HL-60/S4 (cell line): ENCODE measurements around the gene OR5A1.

Experiments used
- in situ Hi-C: fragments of 300-500 bp; cut with MboI; formaldehyde crosslinking; loops from 2 replicates; pipeline ENCODE4 v1.14.3; 2022; ENCODE audit warnings: low sequenced_read_pairs

OR5A1 gene

DNA sequence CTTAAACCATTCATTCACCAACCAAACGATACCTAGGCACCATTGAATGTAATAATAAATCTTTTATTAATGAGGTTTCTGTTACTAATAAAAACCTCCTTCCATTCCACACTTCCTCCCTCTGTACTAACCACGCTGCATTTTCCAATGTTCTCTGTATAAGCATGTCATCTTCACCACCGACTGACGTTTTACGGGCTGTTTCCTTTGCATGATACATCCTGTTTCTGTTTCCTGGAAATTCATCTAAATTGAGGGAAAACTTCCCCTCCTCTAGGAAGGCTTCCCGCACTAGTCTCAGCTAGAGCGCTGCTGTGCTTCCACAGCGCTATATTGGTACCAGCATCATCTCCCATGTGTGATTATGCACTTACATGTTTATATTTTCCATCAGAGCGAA is 38.9 kb downstream of the OR5A1 start:
- in situ Hi-C loops: no loop called here

DNA sequence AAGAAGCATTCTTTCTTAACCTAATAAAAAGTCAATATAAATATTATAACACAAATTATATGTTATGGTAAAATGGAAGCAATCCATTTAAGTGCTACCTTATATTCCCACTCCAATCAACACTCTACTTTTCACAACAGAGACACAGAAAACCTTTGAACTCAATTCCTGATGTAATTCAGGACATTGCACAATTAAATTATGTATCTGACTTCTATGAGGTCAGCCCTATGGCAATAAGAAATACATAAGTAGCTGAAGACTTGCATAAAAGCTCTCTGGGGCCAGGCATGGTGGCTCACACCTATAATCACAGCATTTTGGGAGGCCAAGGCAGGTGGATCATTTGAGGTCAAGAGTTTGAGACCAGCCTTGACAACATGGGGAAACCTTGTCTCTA is 43.6 kb downstream of the OR5A1 start:
- in situ Hi-C loops: no loop called here

DNA sequence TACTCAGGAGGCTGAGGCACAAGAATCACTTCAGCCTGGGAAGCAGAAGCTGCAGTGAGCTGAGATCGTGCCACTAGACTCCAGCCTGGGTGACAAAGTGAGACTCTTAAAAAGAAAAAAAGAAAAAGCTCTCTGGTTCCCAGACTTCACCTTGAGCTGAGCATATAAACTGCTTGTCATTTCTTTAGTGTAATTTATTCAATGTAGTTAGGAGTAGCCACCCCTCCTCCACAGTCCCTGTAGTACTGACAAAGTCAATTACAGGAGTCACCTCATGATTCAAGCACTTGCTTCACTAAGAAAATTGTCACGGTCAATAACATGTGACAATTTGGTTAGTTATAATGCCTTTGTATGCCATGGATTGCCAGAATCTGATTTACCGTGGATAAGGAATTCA is 44.1 kb downstream of the OR5A1 start:
- in situ Hi-C loops: no loop called here
